HG03521 (cell line): Measurements from ENCODE around the gene MED12.

Experiments
- ATAC-seq: cut with Tn5 transposase; IDR thresholded peaks from one replicate; pipeline ENCODE4 v1.9.1; 2021; ENCODE audit warnings: mild to moderate bottlenecking, moderate library complexity; ENCODE audit not compliant: unreplicated experiment

MED12 gene

GRCh38 chrX:71107245-71107644 lies 11.2 kb upstream of the MED12 start:
- ATAC-seq: no peak

- no peak for ATAC-seq
These were observed 10.5 kb upstream of the MED12 start for GRCh38 chrX:71107762-71108360.

GRCh38 chrX:71109051-71109450 lies 9.3 kb upstream of the MED12 start:
- no peak for ATAC-seq

- ATAC-seq: peak; percentile 83
These were observed 7.1 kb upstream of the MED12 start, which contains the start of gene IL2RG for GRCh38 chrX:71111141-71111843. TSS of gene IL2RG (minus strand) at chrX:71111577. CDS start at chrX:71111539, 38 bp downstream.

GRCh38 chrX:71111921-71112431 lies 6.4 kb upstream of the MED12 start:
- no peak for ATAC-seq

- no peak for ATAC-seq
These were observed 1.0 kb upstream of the MED12 start for GRCh38 chrX:71117358-71117757.

- no peak for ATAC-seq
These were observed 664 bp downstream of the MED12 start for GRCh38 chrX:71118985-71119535.

GRCh38 chrX:71128166-71128833 lies 9.9 kb downstream of the MED12 start:
- ATAC-seq: no peak

- ATAC-seq: no peak
These were observed 10.7 kb downstream of the MED12 start for GRCh38 chrX:71128915-71129765.

- no peak for ATAC-seq
These were observed 13.1 kb downstream of the MED12 start for GRCh38 chrX:71131510-71131909.

- no peak for ATAC-seq
These were observed 22.0 kb downstream of the MED12 start for GRCh38 chrX:71140440-71140839.

- ATAC-seq: no peak
These were observed 25.1 kb downstream of the MED12 start for GRCh38 chrX:71143508-71143907.

- ATAC-seq: no peak
These were observed 26.3 kb downstream of the MED12 start, which contains the start of gene NLGN3 for GRCh38 chrX:71144651-71145050. TSS of gene NLGN3 (plus strand) at chrX:71144841. CDS start at chrX:71147750, 2,909 bp downstream.

- ATAC-seq: no peak
These were observed 29.3 kb downstream of the MED12 start for GRCh38 chrX:71147496-71148277.

- ATAC-seq: no peak
These were observed 29.9 kb downstream of the MED12 start for GRCh38 chrX:71148278-71148663.

GRCh38 chrX:71151366-71151765 lies 33.0 kb downstream of the MED12 start:
- ATAC-seq: no peak

- ATAC-seq: no peak
These were observed 35.8 kb downstream of the MED12 start for GRCh38 chrX:71154196-71154595.

- no peak for ATAC-seq
These were observed 36.2 kb downstream of the MED12 start for GRCh38 chrX:71154641-71155040.

GRCh38 chrX:71158603-71159002 lies 40.2 kb downstream of the MED12 start:
- no peak for ATAC-seq

GRCh38 chrX:71159335-71159734 lies 40.9 kb downstream of the MED12 start:
- ATAC-seq: no peak
